ENCODE measurements around the gene ST8SIA1.

DNA sequence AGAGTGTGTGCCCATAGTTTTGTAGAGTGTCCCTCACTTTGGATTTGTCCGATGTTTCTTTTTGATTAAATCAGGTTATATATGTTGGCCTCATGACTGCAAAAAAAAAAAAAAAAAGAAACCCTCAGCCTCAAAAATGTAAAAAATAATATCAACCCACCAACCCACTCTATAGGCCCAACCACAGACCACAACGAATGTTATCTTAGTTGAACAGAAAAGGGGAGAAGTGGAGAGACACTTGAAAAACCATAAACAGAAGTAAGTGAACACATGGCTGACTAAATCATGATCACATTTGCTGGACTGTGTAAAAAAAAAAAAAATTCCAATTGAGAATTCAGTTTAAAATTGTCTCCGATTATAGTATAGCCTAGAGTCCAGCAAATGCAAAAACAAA, 45.5 kb upstream of the ST8SIA1 start:
- TF ChIP-seq, protein P1, sequence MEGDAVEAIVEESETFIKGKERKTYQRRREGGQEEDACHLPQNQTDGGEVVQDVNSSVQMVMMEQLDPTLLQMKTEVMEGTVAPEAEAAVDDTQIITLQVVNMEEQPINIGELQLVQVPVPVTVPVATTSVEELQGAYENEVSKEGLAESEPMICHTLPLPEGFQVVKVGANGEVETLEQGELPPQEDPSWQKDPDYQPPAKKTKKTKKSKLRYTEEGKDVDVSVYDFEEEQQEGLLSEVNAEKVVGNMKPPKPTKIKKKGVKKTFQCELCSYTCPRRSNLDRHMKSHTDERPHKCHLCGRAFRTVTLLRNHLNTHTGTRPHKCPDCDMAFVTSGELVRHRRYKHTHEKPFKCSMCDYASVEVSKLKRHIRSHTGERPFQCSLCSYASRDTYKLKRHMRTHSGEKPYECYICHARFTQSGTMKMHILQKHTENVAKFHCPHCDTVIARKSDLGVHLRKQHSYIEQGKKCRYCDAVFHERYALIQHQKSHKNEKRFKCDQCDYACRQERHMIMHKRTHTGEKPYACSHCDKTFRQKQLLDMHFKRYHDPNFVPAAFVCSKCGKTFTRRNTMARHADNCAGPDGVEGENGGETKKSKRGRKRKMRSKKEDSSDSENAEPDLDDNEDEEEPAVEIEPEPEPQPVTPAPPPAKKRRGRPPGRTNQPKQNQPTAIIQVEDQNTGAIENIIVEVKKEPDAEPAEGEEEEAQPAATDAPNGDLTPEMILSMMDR (IDR thresholded peaks at IDR 0.05): no peak
- TF ChIP-seq POLR2A (IDR thresholded peaks at IDR 0.05): no peak
